ENCODE results near the gene C1orf53. TPM values are rescaled to one million over a fixed set of nuclear protein-coding genes. Genes with fewer than 3 reads are reported as not detected.

C1orf53 gene
- total and polyA plus RNA-seq, 2 donors (not counting 1 experiment from before 2014, with no cell fraction given) = 0.24 TPM; not detected in 1

DNA sequence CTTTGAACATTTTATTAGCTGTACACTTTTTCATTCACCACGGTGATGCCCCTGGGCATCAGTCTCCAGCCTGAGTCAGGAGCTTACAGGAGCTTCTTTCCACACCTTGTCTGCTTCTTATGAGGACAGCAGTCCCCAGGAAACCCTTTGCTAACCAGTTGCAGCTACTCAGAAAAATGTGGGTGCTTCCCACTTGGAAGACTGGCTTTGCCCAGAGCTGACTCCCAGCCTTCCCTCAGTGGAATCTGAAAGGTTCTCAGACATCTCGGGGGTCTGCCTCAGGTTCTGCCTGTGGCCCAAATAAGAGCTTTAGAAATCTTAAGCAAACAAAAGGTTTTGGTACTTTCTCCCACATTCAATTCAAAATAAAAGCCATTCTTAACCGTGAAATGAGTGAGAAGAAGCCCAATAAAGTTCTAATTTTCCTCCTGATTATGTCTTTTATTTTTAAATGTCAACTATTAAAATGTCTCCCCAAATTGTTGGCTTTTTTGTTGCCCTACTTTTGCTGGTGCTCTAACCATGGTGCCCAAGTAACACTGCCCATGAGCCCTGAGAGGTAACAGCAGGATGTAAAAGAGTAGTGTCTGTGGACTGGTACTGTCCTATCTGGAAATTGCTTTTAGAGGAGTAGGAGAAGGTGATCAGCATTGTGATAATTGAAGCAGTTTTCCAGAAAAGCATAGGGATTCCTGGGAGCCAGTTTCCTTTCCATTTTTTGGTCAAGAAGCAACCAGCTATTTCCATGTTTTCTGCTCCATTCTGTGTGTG is 5.6 kb downstream of the C1orf53 start:
- 13% methylated on average over 2 of the region's 3 CpGs for WGBS (ENCODE audit: insufficient coverage)
- H3K4me2 ChIP-seq (replicated peaks; ENCODE audit: low read depth, low read length, poor library complexity, severe bottlenecking) = no peak overlapping the region
- H3K27ac ChIP-seq (ENCODE audit: low read length in 2 of 2) = no peak overlapping the region
- DNase-seq (peak; percentile 20), ATAC-seq (ENCODE audit: low read depth) (no peak)
- H3K4me1 Mint-ChIP-seq = peaks cover 44% of the 10 kb centered on the region
- H3K9me3 Mint-ChIP-seq (ENCODE audit: insufficient read depth) = no peaks in the 10 kb centered on the region
- H3K27me3 ChIP-seq (replicated peaks in 1 of 4; ENCODE audit: control extremely low read depth in 1 of 4, control insufficient read depth in 3 of 4, insufficient read depth in 4 of 4, low read length in 3 of 4) = peaks cover 6 to 91% (median 82%) of the 10 kb centered on the region in 4 experiments
- no peaks in the 10 kb centered on the region for H3K79me2 ChIP-seq (ENCODE audit: control insufficient read depth, insufficient read depth, low read length)
- CTCF ChIA-PET = interaction anchor here (0.9 to 1.6 kb wide), 4 partner anchors 10 to 561 kb away, joined by 3 to 6 read pairs (median 4); partner anchors contain the start of gene LHX9
- peaks cover 49 to 54% of the 10 kb centered on the region in 2 donors for H3K4me1 ChIP-seq (ENCODE audit: control insufficient read depth in 2 of 2, insufficient read depth in 2 of 2, low read length in 2 of 2)
- no peaks in the 10 kb centered on the region for H3K36me3 ChIP-seq (replicated peaks in 1 of 2; ENCODE audit: control extremely low read depth in 1 of 2, control insufficient read depth in 1 of 2, extremely low read depth in 1 of 2, insufficient read depth in 2 of 2, low read length in 1 of 2)
- POLR2A ChIA-PET = no interaction called here
- intact Hi-C loops (cut with micrococcal nuclease) = loop anchor here (10.0 kb wide), 1 partner anchor 763 kb away; the partner anchor contains the start of gene ASPM
- H3K4me3 ChIP-seq (ENCODE audit: control extremely low read depth in 1 of 5, extremely low read depth in 1 of 5, insufficient read depth in 1 of 5, low read depth in 2 of 5, low read length in 4 of 5) = no peak overlapping the region
- no peak overlapping the region for H2AFZ ChIP-seq (ENCODE audit: insufficient read depth, low read depth, low read length, poor library complexity, severe bottlenecking)
- TF ChIP-seq EZH2 (IDR thresholded peaks at IDR 0.05; ENCODE audit: borderline replicate concordance, insufficient read depth, low read depth, low read length, poor library complexity, severe bottlenecking) = no peak
- TF ChIP-seq, protein P1, sequence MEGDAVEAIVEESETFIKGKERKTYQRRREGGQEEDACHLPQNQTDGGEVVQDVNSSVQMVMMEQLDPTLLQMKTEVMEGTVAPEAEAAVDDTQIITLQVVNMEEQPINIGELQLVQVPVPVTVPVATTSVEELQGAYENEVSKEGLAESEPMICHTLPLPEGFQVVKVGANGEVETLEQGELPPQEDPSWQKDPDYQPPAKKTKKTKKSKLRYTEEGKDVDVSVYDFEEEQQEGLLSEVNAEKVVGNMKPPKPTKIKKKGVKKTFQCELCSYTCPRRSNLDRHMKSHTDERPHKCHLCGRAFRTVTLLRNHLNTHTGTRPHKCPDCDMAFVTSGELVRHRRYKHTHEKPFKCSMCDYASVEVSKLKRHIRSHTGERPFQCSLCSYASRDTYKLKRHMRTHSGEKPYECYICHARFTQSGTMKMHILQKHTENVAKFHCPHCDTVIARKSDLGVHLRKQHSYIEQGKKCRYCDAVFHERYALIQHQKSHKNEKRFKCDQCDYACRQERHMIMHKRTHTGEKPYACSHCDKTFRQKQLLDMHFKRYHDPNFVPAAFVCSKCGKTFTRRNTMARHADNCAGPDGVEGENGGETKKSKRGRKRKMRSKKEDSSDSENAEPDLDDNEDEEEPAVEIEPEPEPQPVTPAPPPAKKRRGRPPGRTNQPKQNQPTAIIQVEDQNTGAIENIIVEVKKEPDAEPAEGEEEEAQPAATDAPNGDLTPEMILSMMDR (IDR thresholded peaks at IDR 0.05) = no peak
- H3K9ac ChIP-seq (ENCODE audit: low read length) = no peak overlapping the region
- peaks cover 85% of the 10 kb centered on the region for H3K27me3 Mint-ChIP-seq
- no peak overlapping the region for H3K27ac Mint-ChIP-seq
- H4K20me1 ChIP-seq (ENCODE audit: control insufficient read depth, insufficient read depth, low read length, poor library complexity, severe bottlenecking) = no peaks in the 10 kb centered on the region
- peaks cover 0 to 39% (median 0%) of the 10 kb centered on the region in 3 donors for H3K9me3 ChIP-seq (ENCODE audit: control extremely low read depth in 1 of 3, control insufficient read depth in 2 of 3, insufficient read depth in 1 of 3, low read length in 2 of 3)
- H3K4me3 Mint-ChIP-seq = no peak overlapping the region

DNA sequence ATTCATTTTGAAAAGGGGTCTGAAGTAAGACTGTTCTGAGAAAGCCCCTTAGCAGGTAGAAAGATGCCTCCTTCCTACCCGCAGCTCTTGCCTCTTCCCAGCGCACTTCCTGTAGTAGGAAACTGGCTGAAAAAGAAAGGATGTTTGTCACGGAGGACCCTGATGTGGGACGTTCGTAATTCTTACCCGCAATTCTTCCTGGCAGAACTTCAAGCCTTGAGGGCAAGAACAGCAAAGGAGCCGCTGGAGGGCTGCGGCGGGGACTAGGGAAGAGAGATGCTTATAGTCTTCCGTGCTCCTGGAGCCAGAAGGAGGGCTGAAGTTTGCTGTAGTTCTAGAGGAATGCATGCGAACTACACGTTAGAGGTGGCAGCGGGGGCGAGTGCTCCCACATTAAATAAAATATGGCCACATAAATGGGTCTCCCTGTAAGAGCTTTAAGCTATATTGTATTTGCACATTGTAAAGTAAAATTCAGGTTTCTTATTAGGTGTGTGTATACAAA is 6.3 kb downstream of the C1orf53 start:
- no peaks in the 10 kb centered on the region for H3K9me3 Mint-ChIP-seq (ENCODE audit: insufficient read depth)
- no peaks in the 10 kb centered on the region for H4K20me1 ChIP-seq (ENCODE audit: control insufficient read depth, insufficient read depth, low read length, poor library complexity, severe bottlenecking)
- H3K4me1 Mint-ChIP-seq = peaks cover 42% of the 10 kb centered on the region
- peak; percentile 48 for DNase-seq
- H3K27me3 ChIP-seq (replicated peaks in 1 of 4; ENCODE audit: control extremely low read depth in 1 of 4, control insufficient read depth in 3 of 4, insufficient read depth in 4 of 4, low read length in 3 of 4) = peaks cover 6 to 91% (median 83%) of the 10 kb centered on the region in 4 experiments
- no peak overlapping the region for H2AFZ ChIP-seq (ENCODE audit: insufficient read depth, low read depth, low read length, poor library complexity, severe bottlenecking)
- H3K4me3 Mint-ChIP-seq = no peak overlapping the region
- intact Hi-C loops (cut with micrococcal nuclease) = loop anchor here (1.0 to 10.0 kb wide), 2 partner anchors 10 to 764 kb away; partner anchors contain the start of gene ASPM
- 4% methylated on average over 8 of the region's 14 CpGs for WGBS (ENCODE audit: insufficient coverage)
- no peak for ATAC-seq (ENCODE audit: low read depth)
- H3K36me3 ChIP-seq (replicated peaks in 1 of 2; ENCODE audit: control extremely low read depth in 1 of 2, control insufficient read depth in 1 of 2, extremely low read depth in 1 of 2, insufficient read depth in 2 of 2, low read length in 1 of 2) = no peaks in the 10 kb centered on the region
- H3K9me3 ChIP-seq (ENCODE audit: control extremely low read depth in 1 of 3, control insufficient read depth in 2 of 3, insufficient read depth in 1 of 3, low read length in 2 of 3) = peaks cover 0 to 46% (median 0%) of the 10 kb centered on the region in 3 donors
- ChIA-PET POLR2A (no interaction called here), CTCF (interaction anchor here (1.2 to 1.6 kb wide), 2 partner anchors 12 to 16 kb away, joined by 3 to 6 read pairs; no protein-coding TSS in a partner anchor)
- no peak overlapping the region for H3K27ac Mint-ChIP-seq
- H3K4me1 ChIP-seq (ENCODE audit: control insufficient read depth in 2 of 2, insufficient read depth in 2 of 2, low read length in 2 of 2) = peaks cover 52 to 57% of the 10 kb centered on the region in 2 donors
- no peak overlapping the region for H3K27ac ChIP-seq (ENCODE audit: low read length in 2 of 2)
- H3K4me3 ChIP-seq (ENCODE audit: control extremely low read depth in 1 of 5, extremely low read depth in 1 of 5, insufficient read depth in 1 of 5, low read depth in 2 of 5, low read length in 4 of 5) = no peak overlapping the region
- peak; percentile 55 for TF ChIP-seq EZH2 (IDR thresholded peaks at IDR 0.05; ENCODE audit: borderline replicate concordance, insufficient read depth, low read depth, low read length, poor library complexity, severe bottlenecking)
- TF ChIP-seq, protein P1 (IDR thresholded peaks at IDR 0.05) = no peak
- peaks cover 80% of the 10 kb centered on the region for H3K27me3 Mint-ChIP-seq
- peak overlapping the region; percentile 25 for H3K4me2 ChIP-seq (replicated peaks; ENCODE audit: low read depth, low read length, poor library complexity, severe bottlenecking)
- no peak overlapping the region for H3K9ac ChIP-seq (ENCODE audit: low read length)
- no peaks in the 10 kb centered on the region for H3K79me2 ChIP-seq (ENCODE audit: control insufficient read depth, insufficient read depth, low read length)

All from B cell (primary cell).